Activated T-cell treated with anti-CD3 and anti-CD28 coated beads for 48 hours (primary cell): ENCODE results near the gene PBX4.

Experiments used
- DNase-seq: peaks from one replicate; pipeline ENCODE4 v3.0.0-alpha.2; 2020; ENCODE audit warnings: low read depth

PBX4 gene

DNA sequence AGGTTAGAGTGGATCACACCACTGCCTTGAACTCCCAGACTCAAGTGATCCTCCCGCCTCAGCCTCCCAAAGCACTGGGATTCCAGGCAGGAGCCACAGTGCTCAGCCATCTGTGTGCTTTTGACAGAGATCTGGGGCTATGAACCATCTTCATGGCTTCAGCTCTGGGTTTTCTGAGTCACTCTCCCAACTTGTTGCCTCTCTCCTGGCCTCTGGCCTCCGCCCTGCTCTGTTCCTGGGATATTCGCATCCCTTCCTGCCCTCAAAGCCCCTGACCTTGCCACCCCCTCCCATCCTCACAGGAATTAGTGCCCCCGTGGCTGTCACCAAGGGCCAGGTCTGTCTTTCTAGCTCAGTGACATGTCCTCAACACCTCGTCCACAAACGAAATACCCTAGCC lies 30.7 kb upstream of the PBX4 start:
- no peak for DNase-seq

DNA sequence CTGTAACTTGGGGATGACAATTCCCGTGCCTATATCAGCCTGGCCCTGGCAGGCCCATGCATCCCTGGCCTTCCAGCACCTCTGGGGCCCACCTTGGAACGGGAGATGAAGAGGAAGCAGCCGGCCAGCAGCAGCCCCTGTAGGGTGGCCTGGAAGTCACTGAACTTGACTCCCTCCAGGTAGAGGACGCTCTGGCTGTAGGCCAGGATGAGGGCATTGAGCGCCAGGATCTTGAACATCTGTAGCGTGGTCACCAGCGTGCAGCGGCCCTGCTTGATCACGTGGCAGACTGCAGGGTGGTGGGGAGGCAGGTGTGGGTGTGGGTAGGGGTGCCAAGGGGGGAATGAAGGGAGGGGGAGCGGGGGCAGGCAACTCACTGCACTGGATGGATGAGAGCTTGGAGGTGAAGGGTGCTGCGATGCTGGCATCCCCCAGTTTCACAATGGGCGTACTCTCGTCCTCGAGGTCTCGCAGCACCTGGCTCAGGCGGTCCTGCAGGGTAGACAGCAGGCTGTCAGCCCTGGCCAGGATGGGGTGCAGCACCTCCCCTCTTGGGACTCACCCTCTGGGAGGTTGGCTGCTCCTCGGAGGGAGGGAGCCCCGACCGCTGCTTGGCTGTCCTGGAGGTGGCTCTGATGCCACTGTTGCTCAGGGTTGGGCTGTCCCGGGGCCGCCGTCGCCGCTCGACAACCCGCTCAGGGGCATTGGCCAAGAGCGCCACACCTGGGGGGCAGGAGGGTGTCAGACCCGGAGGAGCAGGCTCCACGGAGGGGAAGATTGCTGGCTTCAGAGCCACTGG lies 28.7 kb upstream of the PBX4 start:
- DNase-seq: no peak

DNA sequence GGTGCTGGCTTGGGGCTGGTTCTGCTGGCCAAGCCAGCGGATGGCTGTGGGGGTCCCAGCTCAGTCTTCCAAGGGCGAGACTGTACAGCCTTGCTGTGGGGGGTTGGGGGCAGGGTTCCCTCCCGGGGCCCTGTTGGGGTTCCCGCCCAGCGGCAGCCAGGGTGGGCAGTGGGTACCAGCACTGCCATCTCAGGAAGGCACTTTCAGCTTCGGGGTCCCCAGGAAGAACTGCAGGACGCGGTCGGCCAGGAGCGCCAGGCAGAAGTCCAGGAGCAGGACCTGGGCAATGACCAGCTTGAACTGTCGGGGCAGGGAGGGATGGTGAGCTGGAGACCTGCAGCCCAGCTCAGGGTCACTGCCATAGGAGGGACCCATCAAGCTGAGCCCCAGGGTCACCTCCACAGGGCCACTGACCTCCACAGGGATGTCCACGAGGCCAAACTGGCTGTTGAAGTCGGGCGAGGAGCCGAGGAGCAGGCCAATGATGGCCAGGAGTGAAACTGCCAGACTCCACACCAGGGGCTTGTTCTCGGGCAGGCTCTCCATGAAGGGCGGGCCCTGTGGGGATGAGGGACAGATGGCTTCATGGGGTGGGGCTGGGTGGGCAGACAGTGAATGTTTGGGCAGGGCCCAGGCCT lies 26.9 kb upstream of the PBX4 start:
- no peak for DNase-seq

DNA sequence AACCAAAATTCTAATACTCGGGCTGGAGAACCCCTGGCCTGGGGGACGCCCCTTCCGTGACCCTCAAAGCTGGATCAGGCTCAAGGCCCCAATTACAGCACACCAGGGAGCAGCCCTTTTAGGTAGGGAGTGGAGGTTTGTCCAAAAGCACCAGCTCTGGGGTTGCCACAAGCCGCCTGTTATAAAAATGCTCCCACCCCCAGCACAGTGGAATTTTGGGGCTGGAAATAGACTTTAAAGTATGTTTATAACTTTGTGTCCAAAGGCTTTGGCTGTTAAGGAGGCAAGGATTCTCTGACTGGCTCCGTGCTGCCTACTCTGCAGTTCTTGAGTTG lies 25.5 kb upstream of the PBX4 start:
- DNase-seq: no peak

DNA sequence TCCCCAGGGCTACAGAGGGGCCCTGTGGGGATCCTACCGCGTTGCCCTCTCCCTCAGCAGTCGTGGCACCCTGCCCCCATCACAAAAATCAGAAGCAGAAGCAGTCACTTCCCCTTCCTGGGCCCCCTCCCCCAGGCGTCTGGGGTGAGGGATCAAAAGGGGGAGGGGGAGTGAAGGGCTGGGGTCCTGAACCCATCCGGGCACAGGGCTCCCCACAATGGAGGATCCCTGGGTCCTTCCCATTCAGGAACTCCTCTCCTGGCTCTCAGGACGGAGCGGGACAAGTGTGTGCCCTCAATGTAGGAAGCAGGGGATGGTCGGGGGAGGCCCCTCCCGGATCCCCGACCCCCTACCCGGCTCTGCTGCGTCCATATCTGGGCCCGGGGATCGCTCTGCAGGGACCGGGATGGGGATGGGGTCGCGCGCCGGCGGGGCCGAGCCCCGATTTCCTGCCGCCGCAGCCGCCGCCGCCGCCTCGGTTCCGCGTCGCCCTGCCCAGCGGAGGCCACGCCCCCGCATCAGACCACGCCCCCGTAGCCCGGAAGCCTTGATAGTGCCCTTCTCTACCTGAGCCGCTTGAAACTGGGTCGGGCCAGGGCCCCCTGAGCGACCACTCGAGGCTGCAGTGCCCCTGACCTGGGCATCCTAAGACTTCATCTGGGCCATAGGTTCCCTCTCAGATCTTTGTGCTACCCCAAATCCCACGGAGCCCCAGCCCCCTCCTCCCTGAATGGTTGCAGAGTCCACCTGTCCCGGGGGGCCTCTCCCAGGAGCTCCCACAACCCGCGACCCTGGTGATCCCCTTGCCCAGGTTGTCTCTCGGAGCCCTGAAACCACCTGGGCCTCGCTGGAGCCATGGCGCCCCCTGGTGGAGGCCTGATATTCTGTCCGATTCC lies 24.9 kb upstream of the PBX4 start, which contains the start of gene GMIP:
GMIP (minus strand) TSS at position 500 of the 896 bp plus-strand sequence; CDS start at position 372, 128 bp downstream.
- DNase-seq: peak; percentile 82

DNA sequence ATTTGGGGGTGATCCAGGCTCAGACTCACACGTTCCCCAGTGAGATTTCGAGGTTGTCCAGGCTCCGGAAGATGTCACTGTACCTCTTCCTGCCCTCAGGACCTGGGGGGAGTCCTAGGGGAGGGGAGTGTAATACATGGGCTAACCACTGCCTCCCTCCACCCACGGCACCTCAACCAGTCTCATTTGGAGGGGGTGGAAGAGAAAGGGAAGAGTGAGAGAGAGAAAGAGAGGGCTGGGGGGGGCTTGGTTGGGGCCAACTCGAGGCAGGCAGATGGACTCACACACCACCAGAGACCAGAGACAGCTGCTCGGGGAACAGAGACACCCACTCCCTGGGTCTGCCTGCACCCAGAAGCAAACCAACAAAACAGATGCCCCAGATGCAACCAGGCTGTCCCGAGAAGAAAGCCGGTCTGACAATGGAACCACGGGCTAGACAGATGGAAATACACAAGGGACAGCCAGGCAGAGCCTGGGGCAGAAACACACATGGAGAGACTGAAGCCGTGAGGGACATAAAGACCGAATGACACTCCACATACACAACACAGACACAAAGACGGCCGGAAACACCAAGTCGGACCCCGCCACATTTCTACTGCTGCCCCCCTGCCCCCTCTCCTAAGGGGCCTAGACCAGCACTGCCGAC lies 24.1 kb upstream of the PBX4 start:
- DNase-seq: peak; percentile 36

DNA sequence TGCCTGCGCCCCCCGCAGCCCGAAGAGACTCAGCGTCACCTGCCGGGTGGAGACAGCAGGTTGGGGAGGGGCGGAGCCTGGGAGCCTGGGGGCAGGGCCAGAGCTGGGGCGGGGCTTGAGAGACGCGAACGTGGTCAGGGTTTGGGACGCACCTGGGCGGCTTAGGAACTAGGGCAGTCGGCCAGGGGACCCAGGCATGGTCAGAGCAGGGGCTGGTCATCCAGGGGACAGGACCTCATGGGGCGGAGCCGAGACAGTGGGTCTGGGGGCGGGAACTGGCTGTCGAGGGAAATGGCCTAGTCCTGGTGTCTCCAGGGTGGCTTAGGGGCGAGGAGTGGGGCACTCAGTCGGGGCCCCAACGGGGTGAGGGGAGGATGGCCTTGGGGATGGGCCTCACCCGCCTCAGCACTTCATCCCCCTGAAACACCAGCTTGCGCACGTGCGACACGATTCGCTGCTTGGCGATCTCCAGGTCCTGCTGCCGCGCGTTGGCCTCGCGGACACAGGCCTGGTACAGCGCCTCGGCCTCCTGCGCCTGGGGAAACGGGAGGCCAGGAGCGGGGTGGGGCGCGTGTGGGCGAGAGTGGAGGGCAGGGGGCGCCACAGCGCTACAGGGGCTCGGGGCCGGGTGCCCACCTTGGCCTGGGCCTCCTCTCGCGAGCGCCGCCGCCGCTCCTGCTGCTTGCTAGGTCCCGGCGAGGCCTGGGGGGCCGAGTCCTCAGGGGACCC lies 19.2 kb upstream of the PBX4 start:
- DNase-seq: no peak

DNA sequence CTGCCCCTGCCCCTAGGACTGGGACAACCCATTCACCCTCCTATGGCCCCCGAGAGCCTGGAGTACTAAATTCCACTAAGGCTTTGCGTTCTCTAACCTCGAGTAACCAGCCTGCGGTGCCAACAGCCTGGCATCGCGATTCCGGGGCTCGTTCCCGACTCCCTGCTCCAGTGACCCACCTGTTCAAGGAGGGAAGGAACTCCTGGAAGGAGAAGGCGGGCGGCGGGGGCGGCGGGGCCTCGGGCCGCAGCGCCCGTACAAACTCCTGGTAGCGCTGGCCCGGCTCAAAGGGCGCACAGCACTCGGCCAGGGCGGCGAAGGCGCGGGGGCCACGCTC lies 18.7 kb upstream of the PBX4 start:
- DNase-seq: no peak

DNA sequence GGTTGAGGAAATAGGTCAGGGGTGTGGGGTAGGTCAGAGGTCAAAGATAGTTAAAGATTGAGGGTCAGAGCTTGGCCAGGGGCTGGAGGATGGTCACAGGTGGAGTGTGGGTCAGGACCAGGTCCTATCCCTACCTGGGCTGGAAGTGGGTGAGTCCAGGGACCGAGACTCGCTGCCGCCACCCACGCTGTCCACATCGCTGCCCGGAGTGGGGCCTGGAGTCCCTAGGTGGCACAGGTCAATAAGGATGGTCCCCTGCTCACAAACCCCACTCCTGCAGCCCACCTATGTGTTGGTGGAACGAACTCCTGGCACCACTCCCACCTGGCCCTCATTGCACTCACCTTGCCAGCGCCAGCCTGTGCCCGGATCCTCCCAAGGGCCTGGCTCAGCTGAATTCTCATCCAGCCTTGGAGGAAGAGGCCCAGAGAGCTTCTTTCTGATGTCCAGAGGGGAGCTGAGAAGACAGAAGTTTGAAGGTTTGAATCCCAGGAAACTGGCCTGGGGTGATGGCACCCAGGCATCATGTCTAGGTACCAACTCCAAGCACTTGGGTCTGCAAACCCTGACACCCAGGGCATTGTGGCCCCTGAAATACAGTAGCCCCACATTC lies 18.2 kb upstream of the PBX4 start:
- DNase-seq: no peak

DNA sequence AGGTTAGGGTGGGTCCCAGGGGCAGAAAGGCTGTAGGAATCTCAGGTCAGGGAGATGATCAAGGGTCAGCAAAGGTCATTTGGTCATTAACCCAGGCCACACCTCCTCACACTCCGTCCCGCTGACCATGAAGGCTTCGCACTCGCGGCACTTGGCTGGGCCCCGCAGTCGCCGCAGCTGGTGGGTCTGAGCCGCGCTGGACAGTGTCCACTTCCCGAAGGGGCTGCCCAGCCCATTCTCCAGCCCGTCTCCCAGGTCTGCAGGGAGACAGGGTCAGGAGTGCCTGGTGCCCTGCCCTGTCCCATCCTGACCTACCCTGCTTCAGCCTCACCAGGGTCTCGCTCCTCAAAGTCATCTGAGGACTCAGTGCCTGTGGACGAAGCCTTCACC lies 16.8 kb upstream of the PBX4 start:
- DNase-seq: no peak

DNA sequence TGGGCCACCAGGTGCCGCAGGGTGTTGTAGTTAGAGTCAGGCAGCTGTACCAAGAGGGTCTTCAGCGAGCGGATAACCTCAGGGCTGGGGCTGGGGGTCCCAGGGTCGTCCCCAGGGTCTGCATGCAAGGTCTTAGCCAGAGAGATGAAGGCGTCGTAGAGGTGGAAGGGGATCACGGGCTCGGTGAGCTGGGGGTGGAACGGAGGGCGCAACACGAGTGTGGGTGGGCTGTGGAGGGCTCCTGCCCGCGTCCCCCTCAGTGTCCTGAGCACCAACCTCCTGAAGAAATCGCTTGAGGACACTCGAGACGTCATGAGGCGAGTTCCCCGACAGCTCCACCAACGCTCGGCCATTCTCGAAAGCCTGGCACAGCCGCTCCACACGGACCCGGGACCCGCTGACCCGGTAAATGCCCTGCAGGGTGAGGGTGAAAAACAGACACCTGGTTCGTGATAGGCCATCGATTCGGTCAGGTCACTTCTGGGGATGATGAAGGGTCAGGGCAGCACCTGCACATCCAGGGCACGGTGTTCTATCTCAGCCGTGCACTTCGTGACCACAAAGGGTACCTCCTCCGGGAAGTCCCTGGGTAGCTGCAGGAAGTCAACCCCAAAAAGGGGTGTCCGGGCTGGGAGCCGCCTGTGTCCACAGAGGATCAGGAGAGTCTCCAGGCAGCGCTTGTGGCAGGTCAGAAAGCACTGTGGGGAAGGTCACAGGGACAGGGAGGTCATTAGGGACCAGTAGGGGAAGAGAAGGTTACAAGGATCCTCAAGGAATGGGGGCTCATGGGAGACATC lies 16.2 kb upstream of the PBX4 start:
- no peak for DNase-seq

DNA sequence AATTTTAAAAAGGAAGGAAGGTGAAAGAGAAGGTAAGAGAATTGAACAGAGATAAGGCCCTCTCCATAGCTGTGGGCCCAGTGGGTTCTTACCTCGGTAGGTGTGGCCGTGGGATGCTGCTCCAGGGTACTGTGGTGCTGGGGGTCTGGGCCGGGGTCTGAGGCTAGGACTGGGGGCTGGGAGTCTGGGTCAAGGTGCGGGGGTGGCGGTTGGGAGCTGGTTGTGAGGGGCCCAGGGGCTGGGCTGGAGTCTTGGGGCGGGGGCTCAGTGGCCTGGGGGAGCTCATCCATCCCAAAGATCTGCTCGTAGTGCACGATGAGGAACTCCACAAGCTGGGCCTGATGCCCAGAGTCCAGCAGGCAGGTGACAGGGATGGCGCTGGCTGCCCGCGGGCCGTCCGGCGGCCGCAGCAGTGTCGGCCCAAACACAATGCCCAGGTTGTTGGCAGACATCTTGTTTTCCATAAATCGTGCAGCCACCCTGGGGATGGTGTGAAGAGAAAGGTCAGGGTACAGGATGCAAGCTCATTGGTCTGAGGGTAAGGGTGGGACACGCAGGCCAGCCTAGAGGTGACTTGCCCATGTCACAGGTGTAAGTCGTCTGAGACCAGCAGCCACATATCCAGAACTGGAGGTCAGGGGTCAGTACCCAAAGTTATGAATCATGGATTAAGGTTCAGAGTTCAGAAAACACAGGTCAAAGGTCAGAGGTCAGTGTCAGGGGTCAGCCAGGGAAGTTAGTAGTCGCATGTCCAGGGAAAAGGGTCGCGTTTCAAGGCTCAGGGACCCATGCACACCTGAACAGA lies 15.4 kb upstream of the PBX4 start:
- DNase-seq: no peak

DNA sequence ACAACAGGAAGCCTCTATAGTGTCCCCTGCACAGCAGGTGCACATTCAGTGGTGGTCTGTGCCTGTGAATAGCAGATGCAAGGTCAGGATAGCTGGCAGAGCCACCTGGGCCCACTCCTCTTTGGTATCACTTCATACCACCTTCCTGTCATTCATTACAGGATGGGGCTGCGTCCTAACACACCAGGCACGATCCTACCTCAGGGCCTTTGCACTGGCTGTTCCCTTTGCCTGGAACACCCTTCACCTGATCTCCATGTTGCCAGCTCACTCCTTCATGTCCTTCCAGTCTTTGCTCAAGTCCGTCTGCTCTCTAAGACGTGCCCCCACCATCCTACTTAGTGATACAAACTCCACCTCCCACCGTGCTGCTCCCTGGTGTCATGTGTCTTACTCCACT lies 14.2 kb upstream of the PBX4 start:
- no peak for DNase-seq

DNA sequence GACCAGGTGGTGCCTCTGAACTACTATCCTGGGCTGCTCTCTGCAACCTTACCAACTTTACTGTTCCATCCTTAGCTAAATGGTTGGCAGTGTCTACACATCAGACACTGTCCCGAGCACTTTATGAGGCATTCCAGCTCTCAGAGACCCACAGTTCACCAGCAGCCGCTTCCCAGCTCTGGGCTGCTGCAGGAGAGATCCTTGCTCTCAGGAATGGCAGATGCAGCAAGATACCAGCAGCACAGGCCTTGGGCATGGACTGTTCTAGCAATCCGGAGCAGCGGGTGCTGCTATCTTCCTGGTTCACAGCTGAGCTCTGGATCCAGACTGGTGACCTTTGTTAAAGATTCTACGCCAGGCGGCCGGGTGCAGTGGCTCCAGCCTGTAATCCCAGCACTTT lies 12.9 kb upstream of the PBX4 start:
- DNase-seq: no peak

DNA sequence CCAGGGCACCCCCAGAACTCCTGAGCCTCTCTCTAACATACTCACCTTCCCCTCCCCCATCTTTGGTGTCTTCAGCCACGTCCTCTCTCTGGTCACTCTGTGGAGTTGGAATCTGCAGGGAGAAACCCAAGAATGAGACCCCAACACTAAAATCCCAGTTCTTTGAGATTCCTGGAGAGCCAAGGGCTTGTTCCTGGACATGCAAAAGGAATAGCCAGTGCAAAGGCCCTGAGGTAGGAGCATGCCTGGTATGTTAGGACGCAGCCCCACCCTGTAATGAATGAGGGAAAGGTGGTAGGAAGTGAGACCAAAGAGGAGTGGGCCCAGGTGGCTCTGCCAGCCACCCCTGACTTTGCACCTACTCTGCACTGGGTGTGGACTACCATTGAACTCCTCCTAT lies 11.9 kb upstream of the PBX4 start:
- DNase-seq: no peak

DNA sequence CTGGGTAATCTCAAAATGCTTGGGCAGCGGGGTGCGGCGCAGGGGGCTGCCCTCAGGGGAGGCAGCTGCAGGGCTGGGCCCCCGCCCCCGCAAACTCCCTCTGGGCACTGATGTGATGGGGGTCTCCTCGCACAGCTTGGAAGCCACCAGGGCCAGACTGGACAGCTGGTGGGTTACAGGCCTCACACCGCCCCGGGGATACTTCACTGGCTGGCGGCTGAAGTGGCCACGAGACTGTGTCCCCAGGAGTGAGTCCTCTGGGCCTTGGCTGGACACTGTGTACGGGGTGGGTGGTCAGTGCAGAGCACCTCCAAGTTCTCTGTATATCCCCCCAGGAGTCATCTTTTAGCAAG lies 11.6 kb upstream of the PBX4 start:
- DNase-seq: no peak

DNA sequence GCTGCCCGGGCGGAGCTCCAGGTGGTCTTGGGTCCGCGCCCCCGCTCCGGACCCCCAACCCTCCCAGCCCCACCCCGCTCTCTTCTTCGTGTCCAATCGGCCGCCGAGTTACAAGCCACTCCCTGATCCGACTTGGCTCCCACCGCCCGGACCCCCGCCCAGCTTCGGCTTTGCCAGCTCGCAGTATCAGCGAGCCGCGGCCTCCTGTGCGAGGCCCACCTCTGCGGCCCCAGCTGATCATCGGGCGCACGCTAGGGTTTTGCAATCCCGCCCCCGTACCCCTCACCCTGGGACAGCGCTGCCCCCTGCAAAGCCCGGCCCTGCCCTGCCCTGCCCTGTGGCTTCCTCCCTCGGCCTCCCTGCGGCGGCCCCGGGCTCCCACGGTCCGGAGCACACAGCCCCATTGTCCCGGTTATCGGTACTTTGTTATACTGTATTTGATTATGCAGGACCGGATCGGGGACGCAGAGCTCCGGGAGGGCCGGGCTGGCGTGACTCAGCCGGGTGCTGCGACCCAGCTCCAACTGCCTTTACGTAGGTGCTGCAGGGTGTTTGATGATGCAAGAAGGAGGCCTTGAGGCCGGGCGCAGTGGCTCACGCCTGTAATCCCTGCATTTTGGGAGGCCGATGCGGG lies 10.1 kb upstream of the PBX4 start:
- peak; percentile 52 for DNase-seq

DNA sequence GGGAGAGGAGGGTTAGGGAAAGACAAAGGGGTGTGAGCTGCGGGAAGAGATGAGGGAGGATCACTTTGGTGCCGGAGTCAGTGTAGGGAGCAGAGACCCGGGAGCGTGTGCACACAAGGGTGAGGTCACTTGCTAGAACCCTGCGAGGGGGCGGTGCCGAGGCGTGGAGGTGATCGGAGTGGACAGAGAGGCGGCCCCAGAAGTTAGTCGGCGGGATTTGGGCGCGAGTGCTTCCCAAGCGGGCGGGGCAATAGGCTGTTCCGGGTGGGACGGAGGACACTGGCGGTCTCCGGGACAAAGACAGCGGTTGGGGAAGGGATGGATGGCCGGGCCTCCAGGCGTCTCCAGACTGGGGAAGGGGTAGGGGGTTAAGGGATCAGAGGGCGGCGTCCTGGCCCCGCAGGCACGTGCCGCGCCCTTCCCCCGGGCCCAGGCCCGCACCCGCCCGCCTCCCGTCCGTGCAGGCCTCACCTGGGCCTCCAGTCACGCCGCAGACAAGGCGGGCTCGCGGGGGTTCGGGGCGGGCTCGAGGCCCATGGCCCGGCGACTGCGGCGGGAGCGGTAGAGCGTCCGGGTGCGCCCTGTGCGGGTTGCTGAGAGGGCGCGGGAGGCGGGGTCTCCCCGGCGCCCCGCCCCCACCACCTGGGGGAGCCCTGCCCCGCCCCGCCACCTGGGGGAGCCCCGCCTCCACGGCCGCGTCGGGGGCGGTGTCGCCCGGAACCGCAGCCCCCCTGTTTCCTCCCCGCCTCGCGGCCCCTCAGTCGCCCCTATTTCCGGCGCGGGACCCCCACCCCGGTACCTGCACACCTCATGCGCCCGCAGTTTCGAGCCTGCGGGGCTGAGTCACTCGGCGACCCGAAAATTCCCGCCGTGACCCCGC lies 9.4 kb upstream of the PBX4 start, which contains the start of gene LPAR2:
LPAR2 (minus strand) TSS at position 600 of the 880 bp plus-strand sequence. CDS start 945 bp downstream, outside the sequence.
- peak; percentile 65 for DNase-seq
